RWPE1 (cell line): ENCODE data around the gene APOL3.

Experiments used
- CTCF ChIA-PET: fragments of 350-600 bp; sonication (Branson Sonifier 250); formaldehyde crosslinking; extraction: SDS; loops from one replicate; lab custom pipeline; 2021; lab: Yijun Ruan, JAX
- POLR2A ChIA-PET: fragments of 400-600 bp; formaldehyde crosslinking; extraction: SDS; loops from one replicate; lab custom pipeline; 2020; ENCODE audit warnings: antibody characterized with exemption; ENCODE audit not compliant: low non-redundant PET; lab: Yijun Ruan, JAX
- DNase-seq: peaks from one replicate; pipeline ENCODE4 v3.0.0; 2012; ENCODE audit warnings: low spot score
- H3K27ac ChIP-seq: fragments of 450-650 bp; 2 replicates; pipeline ENCODE4 v1.5.1; 2017
- CTCF ChIP-seq: fragments of 450-650 bp; conservative IDR thresholded peaks from 2 replicates; pipeline ENCODE4 v1.5.1; 2017; ENCODE audit warnings: low read depth, mild to moderate bottlenecking

The APOL3 gene

GRCh38 chr22:36110306-36110881 is 50.2 kb downstream of the APOL3 start:
- TF ChIP-seq CTCF: no peak
- no peak for DNase-seq
- CTCF ChIA-PET: interaction anchor here (0.6 kb wide), 1 partner anchor 44 kb away, joined by 4 read pairs; no protein-coding TSS in a partner anchor
- POLR2A ChIA-PET: no interaction called here
- no peak overlapping the region for H3K27ac ChIP-seq

- TF ChIP-seq CTCF: no peak
- CTCF ChIA-PET: no interaction called here
- POLR2A ChIA-PET: no interaction called here
- DNase-seq: no peak
- no peak overlapping the region for H3K27ac ChIP-seq
Observed at GRCh38 chr22:36107436-36107835, 53.1 kb downstream of the APOL3 start.

GRCh38 chr22:36106910-36107309 is 53.6 kb downstream of the APOL3 start:
- POLR2A ChIA-PET: no interaction called here
- no peak for TF ChIP-seq CTCF
- no peak for DNase-seq
- H3K27ac ChIP-seq: no peak overlapping the region
- CTCF ChIA-PET: no interaction called here

GRCh38 chr22:36104988-36105387 is 55.6 kb downstream of the APOL3 start:
- H3K27ac ChIP-seq: no peak overlapping the region
- CTCF ChIA-PET: interaction anchor here (0.7 to 1.6 kb wide), 2 partner anchors 39 to 40 kb away, joined by 5 to 6 read pairs; no protein-coding TSS in a partner anchor
- TF ChIP-seq CTCF: no peak
- DNase-seq: no peak
- POLR2A ChIA-PET: no interaction called here

GRCh38 chr22:36104435-36104834 is 56.1 kb downstream of the APOL3 start:
- ChIA-PET CTCF (interaction anchor here (0.6 kb wide), 1 partner anchor 400 kb away, joined by 3 read pairs; no protein-coding TSS in a partner anchor), POLR2A (no interaction called here)
- no peak for TF ChIP-seq CTCF
- H3K27ac ChIP-seq: no peak overlapping the region
- no peak for DNase-seq

GRCh38 chr22:36103891-36104290 is 56.7 kb downstream of the APOL3 start:
- no peak overlapping the region for H3K27ac ChIP-seq
- CTCF ChIA-PET: interaction anchor here (0.6 kb wide), 1 partner anchor 400 kb away, joined by 3 read pairs; no protein-coding TSS in a partner anchor
- TF ChIP-seq CTCF: no peak
- no peak for DNase-seq
- POLR2A ChIA-PET: no interaction called here
